ENCODE results near the gene CHRNA1. TPM values are rescaled to one million over a fixed set of nuclear protein-coding genes. Genes with fewer than 3 reads are reported as not detected.
A peak's percentile ranks its signal among the peaks of the same experiment; 100 is the strongest.

The CHRNA1 gene
- total RNA-seq, 2 donors from 2014 or later, result 1.1 to 2.7 TPM

GRCh38 chr2:174760845-174761473 is 3.3 kb downstream of the CHRNA1 start:
- Histone ChIP-seq H3K9me3 (no peaks in the 10 kb centered on the region), H3K27me3 (no peaks in the 10 kb centered on the region), H3K4me1 (no peaks in the 10 kb centered on the region), H3K4me3 (no peak overlapping the region), H3K36me3 (no peaks in the 10 kb centered on the region), H3K27ac (no peak overlapping the region), H3K9ac (ENCODE audit: low read depth in 2 of 2, low read length in 2 of 2) (no peak overlapping the region)
- no peak for TF ChIP-seq CTCF (IDR thresholded peaks at IDR 0.05)
- intact Hi-C loops (cut with DNase I), result no loop called here
- DNase-seq, result no peak

- no peak for TF ChIP-seq CTCF (IDR thresholded peaks at IDR 0.05)
- no peaks in the 10 kb centered on the region for H3K36me3 ChIP-seq
- intact Hi-C loops (cut with DNase I), result no loop called here
- H3K9me3 ChIP-seq, result no peaks in the 10 kb centered on the region
- H3K27me3 ChIP-seq, result no peaks in the 10 kb centered on the region
- no peak overlapping the region for H3K9ac ChIP-seq (ENCODE audit: low read depth in 2 of 2, low read length in 2 of 2)
- no peak overlapping the region for H3K4me3 ChIP-seq
- peak; percentile 58 for DNase-seq
- no peak overlapping the region for H3K27ac ChIP-seq
- H3K4me1 ChIP-seq, result no peaks in the 10 kb centered on the region
Observed at GRCh38 chr2:174759381-174760065, 4.7 kb downstream of the CHRNA1 start.

GRCh38 chr2:174756743-174757142 is 7.5 kb downstream of the CHRNA1 start:
- H3K9me3 ChIP-seq, result no peaks in the 10 kb centered on the region

GRCh38 chr2:174753038-174753633 is 11.1 kb downstream of the CHRNA1 start:
- Histone ChIP-seq H3K9me3 (no peaks in the 10 kb centered on the region), H3K36me3 (no peaks in the 10 kb centered on the region), H3K9ac (ENCODE audit: low read depth in 2 of 2, low read length in 2 of 2) (peak overlapping the region in 1 of 2 donors; percentile 14), H3K4me3 (no peak overlapping the region), H3K27ac (no peak overlapping the region), H3K4me1 (no peaks in the 10 kb centered on the region), H3K27me3 (no peaks in the 10 kb centered on the region)
- no peak for TF ChIP-seq CTCF (IDR thresholded peaks at IDR 0.05)
- intact Hi-C loops (cut with DNase I), result no loop called here
- no peak for DNase-seq

More at GRCh38 chr2:174756743-174757142, 7.5 kb downstream of the CHRNA1 start:
- Histone ChIP-seq H3K4me1 (no peaks in the 10 kb centered on the region), H3K27me3 (no peaks in the 10 kb centered on the region), H3K4me3 (no peak overlapping the region), H3K9ac (ENCODE audit: low read depth in 2 of 2, low read length in 2 of 2) (no peak overlapping the region), H3K27ac (no peak overlapping the region), H3K36me3 (no peaks in the 10 kb centered on the region)
- no peak for DNase-seq
- intact Hi-C loops (cut with DNase I), result no loop called here
- TF ChIP-seq CTCF (IDR thresholded peaks at IDR 0.05), result no peak

- no peak for DNase-seq
- Histone ChIP-seq H3K4me1 (no peaks in the 10 kb centered on the region), H3K27ac (no peak overlapping the region), H3K9ac (ENCODE audit: low read depth in 2 of 2, low read length in 2 of 2) (no peak overlapping the region), H3K4me3 (no peak overlapping the region), H3K36me3 (no peaks in the 10 kb centered on the region), H3K9me3 (no peaks in the 10 kb centered on the region), H3K27me3 (no peaks in the 10 kb centered on the region)
- intact Hi-C loops (cut with DNase I), result no loop called here
- no peak for TF ChIP-seq CTCF (IDR thresholded peaks at IDR 0.05)
Observed at GRCh38 chr2:174752403-174753037, 11.8 kb downstream of the CHRNA1 start.
